Left lung (tissue), 10 donors: ENCODE measurements around the gene FERMT2. TPM values are rescaled to one million over a fixed set of nuclear protein-coding genes. Genes with fewer than 3 reads are reported as not detected.
A peak's percentile ranks its signal among the peaks of the same experiment; 100 is the strongest.

Experiments
- ATAC-seq: fragments of 200-7000 bp; cut with Tn5 transposase; one replicate; pipeline ENCODE4 v1.9.1; 2020; ENCODE audit warnings: moderate library complexity
- DNase-seq, 4 donors: peaks; one replicate each; pipeline ENCODE4 v3.0.0-alpha.2; 2013 to 2020
- H3K27ac ChIP-seq, 2 donors: fragments of 200-600 bp; sonication (generic) in 1 of 2; one replicate each; pipeline versions ENCODE4 v1.5.0 to v1.8.0; 2020 to 2021
- H3K27me3 ChIP-seq, 2 donors: fragments of 200-600 bp; sonication (generic) in 1 of 2; one replicate each; pipeline versions ENCODE4 v1.5.0 to v1.8.0; 2020 to 2021
- H3K36me3 ChIP-seq, 2 donors: fragments of 200-600 bp; sonication (generic) in 1 of 2; one replicate each; pipeline versions ENCODE4 v1.5.0 to v1.8.0; 2020 to 2021
- H3K4me1 ChIP-seq, 2 donors: fragments of 200-600 bp; one replicate each; pipeline ENCODE4 v1.8.0; 2021
- H3K4me3 ChIP-seq, 2 donors: fragments of 200-600 bp; sonication (generic) in 1 of 2; one replicate each; pipeline versions ENCODE4 v1.5.0 to v1.8.0; 2020 to 2021; ENCODE audit warnings: mild to moderate bottlenecking in 1 of 2
- H3K9me3 ChIP-seq, 2 donors: fragments of 200-600 bp; sonication (generic) in 1 of 2; one replicate each; pipeline versions ENCODE4 v1.5.0 to v1.8.0; 2020 to 2021
- CTCF ChIP-seq, 2 donors: fragments of 200-600 bp; sonication (generic) in 1 of 2; IDR thresholded peaks; one replicate each; pipeline versions ENCODE4 v1.5.0 to v1.8.0; 2021; ENCODE audit warnings: antibody characterized with exemption in 2 of 2
- intact Hi-C, 2 donors: fragments of 100-400 bp; cut with DNase I; formaldehyde crosslinking; loops; one replicate each; pipeline versions ENCODE4 v1.11.2 to v1.14.2; 2022
- polyA plus RNA-seq, 6 donors: library from polyadenylated mRNA; unstranded; fragments of 120-200 nt; gene quantifications; one replicate each; pipeline ENCODE4 v1.2.1, GENCODE V29; 2013; ENCODE audit not compliant: insufficient read length in 6 of 6
- total RNA-seq, 2 donors: library from RNA; stranded (reverse); fragmentation: NEBNext Ultra II Directional; extraction: Animal tissue kit (Norgen Biotek cat#: 25700); gene quantifications; one replicate each; pipeline ENCODE4 v1.2.1, GENCODE V29; 2021
- donor health status: DM: no; HTN: yes; CAD: no.
- donor health status: DM: no; HTN: no; CAD: no.

Gene FERMT2
- total and polyA plus RNA-seq, 8 donors, result 93.4 to 148 (median 131) TPM

DNA sequence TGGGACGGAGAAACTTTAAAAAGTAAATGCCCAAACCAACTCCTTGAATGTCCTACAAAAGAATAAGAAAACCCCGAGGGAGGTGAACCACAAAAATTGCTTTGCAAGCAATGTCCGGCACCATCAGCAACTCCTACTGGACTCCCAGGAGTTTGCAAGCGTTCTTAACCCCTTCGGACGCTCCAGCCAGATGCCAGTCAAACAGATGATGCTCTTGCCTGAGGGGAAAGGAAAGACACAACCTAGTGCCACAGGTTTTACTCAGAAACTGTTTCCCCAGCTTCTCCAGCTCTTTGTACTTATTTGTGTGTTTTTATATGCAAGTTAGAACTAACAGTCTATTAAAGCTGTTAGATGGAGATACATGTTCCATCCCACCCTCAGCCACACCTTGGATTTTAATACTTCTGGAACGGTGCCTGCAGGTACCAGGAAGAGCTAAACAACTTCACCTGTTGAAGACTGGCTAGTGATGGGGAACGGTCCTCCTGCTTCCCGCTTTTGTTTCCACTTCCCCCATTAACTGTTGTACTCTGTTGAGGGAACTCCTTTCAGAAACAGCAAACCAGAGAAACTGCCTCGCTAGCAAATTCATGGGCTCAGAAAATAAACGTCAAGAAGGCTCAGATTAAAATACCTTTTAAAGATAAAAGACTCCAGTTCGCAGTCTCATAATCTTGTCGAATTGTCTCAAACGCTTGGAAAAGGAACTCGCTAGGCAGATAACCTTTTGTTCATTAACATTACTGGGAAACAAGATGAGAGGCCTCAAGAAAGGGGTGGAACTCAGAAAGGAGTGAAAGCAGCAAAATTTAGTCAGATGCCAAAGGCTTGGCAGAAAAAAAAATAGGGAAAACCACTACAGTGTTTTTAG lies 1.1 kb upstream of the FERMT2 start:
- H3K4me1 ChIP-seq, result peaks cover 12 to 34% of the 10 kb centered on the region in 2 donors
- DNase-seq (peak in 3 of 4 donors; percentile 31 to 74 (median 41)), ATAC-seq (peak; percentile 58)
- H3K27ac ChIP-seq, result peak overlapping the region; percentile 92 to 97
- H3K9me3 ChIP-seq, result no peaks in the 10 kb centered on the region
- peaks cover 0 to 62% of the 10 kb centered on the region in 2 donors for H3K27me3 ChIP-seq
- peak overlapping the region; percentile 62 to 71 for H3K4me3 ChIP-seq
- TF ChIP-seq CTCF (IDR thresholded peaks at IDR 0.05), result peak; percentile 17 to 25
- intact Hi-C loops, result no loop called here
- peaks cover 0 to 4% of the 10 kb centered on the region in 2 donors for H3K36me3 ChIP-seq

DNA sequence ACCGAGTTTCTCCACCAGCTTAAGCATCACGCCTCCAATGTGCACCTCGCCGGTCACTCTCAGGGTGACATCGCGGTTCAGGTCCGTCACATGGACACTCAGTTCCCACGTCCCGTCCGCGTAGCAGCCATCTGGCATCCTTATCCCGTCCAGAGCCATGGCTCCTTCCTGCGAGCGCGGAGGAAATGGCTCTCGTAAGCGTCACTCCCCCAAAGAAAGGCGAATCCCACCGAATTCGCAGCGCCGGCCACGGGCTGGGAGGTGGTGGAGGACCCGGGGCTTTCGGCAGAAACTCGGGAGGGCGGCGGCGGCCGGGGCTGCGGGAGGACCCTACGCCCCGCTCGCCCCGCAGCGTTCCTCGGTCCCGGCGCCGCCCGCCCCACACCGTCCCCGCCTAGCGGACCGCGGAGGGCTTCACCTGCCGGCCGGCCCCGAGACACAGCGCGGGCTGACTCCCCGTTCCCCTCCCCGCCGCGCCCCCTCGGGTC lies 396 bp downstream of the FERMT2 start:
- intact Hi-C loops, result no loop called here
- Histone ChIP-seq H3K4me1 (peaks cover 12 to 34% of the 10 kb centered on the region in 2 donors), H3K27ac (peak overlapping the region; percentile 92 to 99), H3K9me3 (no peaks in the 10 kb centered on the region), H3K4me3 (peak overlapping the region; percentile 71 to 91), H3K27me3 (peaks cover 0 to 62% of the 10 kb centered on the region in 2 donors), H3K36me3 (peaks cover 0 to 6% of the 10 kb centered on the region in 2 donors)
- TF ChIP-seq CTCF (IDR thresholded peaks at IDR 0.05), result no peak
- DNase-seq (peak; percentile 56 to 82 (median 76)), ATAC-seq (peak; percentile 27)

- peak in 3 of 4 donors; percentile 40 to 63 (median 42) for DNase-seq
- Histone ChIP-seq H3K27ac (peak overlapping the region; percentile 92 to 99), H3K4me3 (peak overlapping the region; percentile 71 to 91), H3K36me3 (peaks cover 0 to 6% of the 10 kb centered on the region in 2 donors), H3K27me3 (peaks cover 0 to 62% of the 10 kb centered on the region in 2 donors), H3K4me1 (peaks cover 12 to 34% of the 10 kb centered on the region in 2 donors), H3K9me3 (no peaks in the 10 kb centered on the region)
- ATAC-seq, result peak; percentile 71
- TF ChIP-seq CTCF (IDR thresholded peaks at IDR 0.05), result no peak
- intact Hi-C loops, result no loop called here
These were observed 990 bp downstream of the FERMT2 start for GRCh38 chr14:52949711-52950409.

- Histone ChIP-seq H3K27ac (peak overlapping the region; percentile 92 to 99), H3K9me3 (no peaks in the 10 kb centered on the region), H3K4me3 (peak overlapping the region; percentile 71 to 91), H3K27me3 (peaks cover 0 to 62% of the 10 kb centered on the region in 2 donors), H3K36me3 (peaks cover 0 to 6% of the 10 kb centered on the region in 2 donors), H3K4me1 (peaks cover 12 to 37% of the 10 kb centered on the region in 2 donors)
- TF ChIP-seq CTCF (IDR thresholded peaks at IDR 0.05), result no peak
- intact Hi-C loops, result no loop called here
- ATAC-seq (no peak), DNase-seq (no peak)
These were observed 1.6 kb downstream of the FERMT2 start for GRCh38 chr14:52949249-52949648.
